ENCODE results near the gene PARP9. TPM values are rescaled to one million over a fixed set of nuclear protein-coding genes. Genes with fewer than 3 reads are reported as not detected.

The PARP9 gene
- total and polyA plus RNA-seq, 4 donors, result 13.1 to 19.8 (median 15.6) TPM

DNA sequence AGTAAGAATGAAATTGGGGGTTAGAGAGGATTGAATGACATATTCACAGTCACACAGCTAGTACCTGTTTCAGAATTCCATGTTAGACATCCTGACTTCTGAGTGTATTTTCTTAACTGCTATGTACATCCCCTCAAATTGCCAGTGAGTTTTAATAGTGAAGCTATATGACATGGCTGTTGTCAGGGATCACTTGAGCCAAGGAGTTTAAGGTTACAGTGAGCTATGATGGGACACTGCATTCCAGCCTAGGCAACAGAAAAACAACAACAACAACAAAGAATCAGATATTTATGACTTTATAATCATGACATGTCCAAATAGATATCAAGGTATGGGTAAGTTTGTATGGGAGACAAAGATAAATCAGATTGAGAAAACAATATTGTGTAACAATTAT, 29.9 kb upstream of the PARP9 start:
- Histone ChIP-seq H3K27ac (ENCODE audit: low read depth, low read length) (no peak overlapping the region), H3K4me1 (ENCODE audit: control insufficient read depth, insufficient read depth, low read length) (no peaks in the 10 kb centered on the region), H3K27me3 (ENCODE audit: control insufficient read depth, insufficient read depth, low read length) (no peaks in the 10 kb centered on the region), H3K9me3 (ENCODE audit: control insufficient read depth, insufficient read depth, low read length) (no peaks in the 10 kb centered on the region), H3K4me3 (ENCODE audit: low read depth, low read length) (no peak overlapping the region), H3K36me3 (ENCODE audit: control insufficient read depth, insufficient read depth, low read length) (no peaks in the 10 kb centered on the region)
- DNase-seq (ENCODE audit: low read depth in 4 of 6, low spot score in 6 of 6), result no peak

DNA sequence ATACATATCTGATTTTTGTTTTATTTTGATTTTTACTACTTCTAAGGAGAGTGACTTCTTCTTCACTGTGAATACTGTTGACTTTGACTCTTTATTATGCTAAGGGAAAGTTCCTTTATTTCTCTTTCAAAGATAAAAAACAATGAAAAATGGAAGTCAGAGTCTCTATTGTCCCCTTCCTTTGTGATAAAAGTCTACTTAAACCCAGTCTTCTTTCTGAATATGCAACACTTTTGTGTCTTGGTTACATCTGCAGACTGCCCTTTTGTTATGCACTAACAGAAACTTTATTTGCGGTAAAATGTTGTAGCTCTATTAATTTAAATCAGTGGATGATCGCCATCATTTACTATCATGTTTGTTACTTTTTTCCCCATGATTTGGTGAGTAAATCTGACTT, 26.5 kb upstream of the PARP9 start:
- no peak overlapping the region for H3K4me3 ChIP-seq (ENCODE audit: low read depth, low read length)
- H3K36me3 ChIP-seq (ENCODE audit: control insufficient read depth, insufficient read depth, low read length), result no peaks in the 10 kb centered on the region
- WGBS (ENCODE audit: insufficient coverage), result no CpG with 5 or more reads among the region's 2 CpGs
- H3K4me1 ChIP-seq (ENCODE audit: control insufficient read depth, insufficient read depth, low read length), result no peaks in the 10 kb centered on the region
- H3K27ac ChIP-seq (ENCODE audit: low read depth, low read length), result no peak overlapping the region
- no peak for DNase-seq (ENCODE audit: low read depth in 4 of 6, low spot score in 6 of 6)
- no peaks in the 10 kb centered on the region for H3K27me3 ChIP-seq (ENCODE audit: control insufficient read depth, insufficient read depth, low read length)
- H3K9me3 ChIP-seq (ENCODE audit: control insufficient read depth, insufficient read depth, low read length), result no peaks in the 10 kb centered on the region

DNA sequence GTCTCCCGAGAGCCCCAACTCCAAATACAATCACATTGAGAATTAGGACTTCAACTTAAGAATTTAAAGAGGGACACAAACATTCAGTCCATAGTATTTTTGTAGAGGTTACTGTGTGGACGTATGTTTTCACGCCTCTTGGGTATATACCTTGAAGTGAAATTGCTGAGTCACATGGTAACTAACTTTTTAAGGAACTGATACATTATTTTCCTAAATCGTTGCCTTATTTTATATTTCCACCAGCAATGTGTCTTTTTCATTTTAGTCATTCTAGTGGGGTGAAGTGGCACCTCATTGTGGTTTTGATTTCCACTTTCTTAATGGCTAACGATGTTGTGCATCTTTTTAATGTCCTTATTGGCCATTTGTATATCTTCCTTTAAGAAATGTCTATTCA, 25.2 kb upstream of the PARP9 start:
- no peak overlapping the region for H3K4me3 ChIP-seq (ENCODE audit: low read depth, low read length)
- H3K9me3 ChIP-seq (ENCODE audit: control insufficient read depth, insufficient read depth, low read length), result no peaks in the 10 kb centered on the region
- no peaks in the 10 kb centered on the region for H3K4me1 ChIP-seq (ENCODE audit: control insufficient read depth, insufficient read depth, low read length)
- no peak overlapping the region for H3K27ac ChIP-seq (ENCODE audit: low read depth, low read length)
- no peak for DNase-seq (ENCODE audit: low read depth in 4 of 6, low spot score in 6 of 6)
- no peaks in the 10 kb centered on the region for H3K36me3 ChIP-seq (ENCODE audit: control insufficient read depth, insufficient read depth, low read length)
- no CpG with 5 or more reads among the region's 5 CpGs for WGBS (ENCODE audit: insufficient coverage)
- no peaks in the 10 kb centered on the region for H3K27me3 ChIP-seq (ENCODE audit: control insufficient read depth, insufficient read depth, low read length)

DNA sequence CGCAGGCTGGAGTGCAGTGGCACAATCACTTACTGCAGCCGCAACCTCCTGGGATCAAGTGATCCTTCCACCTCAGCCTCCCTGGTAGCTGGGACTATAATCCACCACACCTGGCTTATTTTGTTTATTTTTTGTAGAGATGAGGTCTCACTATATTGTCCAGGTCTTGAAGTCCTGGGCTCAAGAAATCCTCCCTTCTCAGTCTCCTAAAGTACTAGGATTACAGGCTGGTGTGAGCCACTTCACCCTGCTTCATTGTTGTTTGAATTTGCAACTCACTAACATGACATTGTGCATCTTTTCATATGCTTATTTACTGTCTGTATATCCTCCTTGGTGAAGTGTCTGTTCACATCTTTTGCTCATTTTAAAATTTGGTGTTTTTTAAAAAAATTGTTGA, 23.5 kb upstream of the PARP9 start:
- H3K36me3 ChIP-seq (ENCODE audit: control insufficient read depth, insufficient read depth, low read length), result no peaks in the 10 kb centered on the region
- no peak overlapping the region for H3K27ac ChIP-seq (ENCODE audit: low read depth, low read length)
- no peak for DNase-seq (ENCODE audit: low read depth in 4 of 6, low spot score in 6 of 6)
- H3K9me3 ChIP-seq (ENCODE audit: control insufficient read depth, insufficient read depth, low read length), result peaks cover 3% of the 10 kb centered on the region
- no peaks in the 10 kb centered on the region for H3K4me1 ChIP-seq (ENCODE audit: control insufficient read depth, insufficient read depth, low read length)
- no peak overlapping the region for H3K4me3 ChIP-seq (ENCODE audit: low read depth, low read length)
- WGBS (ENCODE audit: insufficient coverage), result no CpG with 5 or more reads among the region's 2 CpGs
- H3K27me3 ChIP-seq (ENCODE audit: control insufficient read depth, insufficient read depth, low read length), result no peaks in the 10 kb centered on the region

DNA sequence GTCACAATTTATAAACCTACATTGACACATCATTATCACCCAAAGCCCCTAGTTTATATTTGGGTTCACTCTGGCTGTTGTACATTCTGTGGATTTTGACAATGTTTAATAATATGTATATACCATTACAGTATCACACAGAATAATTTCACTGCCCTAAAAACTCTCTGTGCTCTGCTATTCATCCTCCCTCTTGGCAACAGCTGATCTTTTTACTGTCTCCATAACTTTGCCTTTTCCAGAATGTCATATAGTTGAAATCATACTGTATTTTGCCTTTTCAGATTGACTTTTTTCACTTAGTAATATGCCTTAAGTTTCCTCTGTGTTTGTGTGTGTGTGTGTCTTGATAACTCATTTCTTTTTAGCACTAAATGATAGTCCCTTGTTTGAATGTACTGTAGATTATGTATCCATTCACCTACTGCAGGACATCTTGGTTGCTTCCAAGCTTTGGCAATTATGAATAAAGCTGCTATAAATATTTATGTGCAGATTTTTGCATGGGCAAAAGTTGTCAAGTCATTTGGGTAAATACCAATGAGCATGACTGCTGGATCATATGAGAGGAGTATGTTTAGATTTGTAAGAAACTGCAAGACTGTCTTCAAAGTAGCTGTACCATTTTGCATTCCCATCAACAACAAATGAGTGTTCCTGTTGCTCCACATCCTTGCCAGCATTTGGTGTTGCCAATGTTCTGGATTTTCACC, 22.8 kb upstream of the PARP9 start:
- Histone ChIP-seq H3K4me1 (ENCODE audit: control insufficient read depth, insufficient read depth, low read length) (no peaks in the 10 kb centered on the region), H3K9me3 (ENCODE audit: control insufficient read depth, insufficient read depth, low read length) (peaks cover 7% of the 10 kb centered on the region), H3K36me3 (ENCODE audit: control insufficient read depth, insufficient read depth, low read length) (no peaks in the 10 kb centered on the region), H3K27me3 (ENCODE audit: control insufficient read depth, insufficient read depth, low read length) (no peaks in the 10 kb centered on the region), H3K4me3 (ENCODE audit: low read depth, low read length) (no peak overlapping the region), H3K27ac (ENCODE audit: low read depth, low read length) (no peak overlapping the region)
- no peak for DNase-seq (ENCODE audit: low read depth in 4 of 6, low spot score in 6 of 6)

DNA sequence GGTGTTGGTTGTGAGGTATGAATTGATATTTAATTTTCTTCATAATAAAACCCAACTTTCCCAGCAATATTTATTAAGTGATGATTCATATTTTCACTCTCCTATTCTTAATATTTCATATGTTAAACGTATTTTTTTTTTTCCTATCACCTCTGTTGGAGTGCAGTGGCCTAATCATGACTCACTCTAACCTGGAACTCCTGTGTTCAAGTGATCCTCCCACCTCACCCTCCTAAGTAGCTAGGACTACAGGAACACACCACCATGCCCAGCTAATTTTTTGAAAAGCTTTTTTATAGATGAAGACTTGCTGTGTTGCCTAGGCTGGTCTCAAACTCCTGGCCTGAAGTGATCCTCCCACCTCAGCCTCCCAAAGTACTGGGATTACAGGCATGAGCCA, 22.0 kb upstream of the PARP9 start:
- no peaks in the 10 kb centered on the region for H3K27me3 ChIP-seq (ENCODE audit: control insufficient read depth, insufficient read depth, low read length)
- H3K36me3 ChIP-seq (ENCODE audit: control insufficient read depth, insufficient read depth, low read length), result no peaks in the 10 kb centered on the region
- no peaks in the 10 kb centered on the region for H3K4me1 ChIP-seq (ENCODE audit: control insufficient read depth, insufficient read depth, low read length)
- peaks cover 11% of the 10 kb centered on the region for H3K9me3 ChIP-seq (ENCODE audit: control insufficient read depth, insufficient read depth, low read length)
- DNase-seq (ENCODE audit: low read depth in 4 of 6, low spot score in 6 of 6), result no peak
- WGBS (ENCODE audit: insufficient coverage), result no CpG with 5 or more reads among the region's 1 CpG
- no peak overlapping the region for H3K4me3 ChIP-seq (ENCODE audit: low read depth, low read length)
- H3K27ac ChIP-seq (ENCODE audit: low read depth, low read length), result no peak overlapping the region

DNA sequence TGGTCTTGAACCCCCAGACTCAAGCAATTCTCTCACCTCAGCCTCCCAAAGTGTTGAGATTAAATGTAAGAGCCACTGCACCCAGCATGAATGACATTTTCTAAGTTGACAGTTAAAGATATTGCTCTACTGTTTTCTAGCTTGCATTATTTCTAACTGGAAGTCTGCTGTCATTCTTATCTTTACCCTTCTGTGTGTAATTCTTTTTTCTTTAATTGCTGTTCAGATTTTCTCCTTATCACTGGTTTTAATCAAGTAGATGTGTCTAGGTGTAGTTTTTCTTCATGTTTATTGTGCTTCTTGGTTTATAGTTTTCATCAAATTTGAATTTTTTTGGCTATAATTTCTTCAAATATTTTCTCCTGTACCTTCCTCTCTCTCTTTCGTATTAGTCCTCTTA, 18.3 kb upstream of the PARP9 start:
- DNase-seq (ENCODE audit: low read depth in 4 of 6, low spot score in 6 of 6), result no peak
- peaks cover 5% of the 10 kb centered on the region for H3K4me1 ChIP-seq (ENCODE audit: control insufficient read depth, insufficient read depth, low read length)
- no CpG with 5 or more reads among the region's 1 CpG for WGBS (ENCODE audit: insufficient coverage)
- H3K9me3 ChIP-seq (ENCODE audit: control insufficient read depth, insufficient read depth, low read length), result peaks cover 11% of the 10 kb centered on the region
- H3K36me3 ChIP-seq (ENCODE audit: control insufficient read depth, insufficient read depth, low read length), result no peaks in the 10 kb centered on the region
- H3K27ac ChIP-seq (ENCODE audit: low read depth, low read length), result no peak overlapping the region
- H3K27me3 ChIP-seq (ENCODE audit: control insufficient read depth, insufficient read depth, low read length), result peaks cover 6% of the 10 kb centered on the region
- no peak overlapping the region for H3K4me3 ChIP-seq (ENCODE audit: low read depth, low read length)

DNA sequence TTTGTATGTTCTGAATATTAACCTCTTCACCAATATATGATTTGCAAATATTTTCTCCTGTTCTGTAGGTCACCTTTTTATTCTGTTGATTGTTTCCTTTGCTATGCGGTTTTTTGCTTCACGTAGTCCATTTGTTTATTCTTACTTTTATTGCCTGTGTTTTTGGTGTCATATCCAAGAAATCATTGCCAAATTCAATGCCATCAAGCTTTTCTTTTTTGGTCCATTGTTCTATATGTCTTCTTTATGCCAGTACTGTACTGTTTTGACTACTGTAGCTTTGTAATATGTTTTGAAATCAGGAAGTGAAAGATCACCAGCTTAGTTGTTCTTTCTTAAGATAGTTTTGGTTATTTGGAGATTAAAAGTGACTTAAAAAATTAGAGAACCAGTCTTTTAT, 17.5 kb upstream of the PARP9 start:
- peaks cover 11% of the 10 kb centered on the region for H3K9me3 ChIP-seq (ENCODE audit: control insufficient read depth, insufficient read depth, low read length)
- no peak for DNase-seq (ENCODE audit: low read depth in 4 of 6, low spot score in 6 of 6)
- no peak overlapping the region for H3K4me3 ChIP-seq (ENCODE audit: low read depth, low read length)
- no CpG with 5 or more reads among the region's 2 CpGs for WGBS (ENCODE audit: insufficient coverage)
- peaks cover 6% of the 10 kb centered on the region for H3K4me1 ChIP-seq (ENCODE audit: control insufficient read depth, insufficient read depth, low read length)
- H3K36me3 ChIP-seq (ENCODE audit: control insufficient read depth, insufficient read depth, low read length), result no peaks in the 10 kb centered on the region
- H3K27me3 ChIP-seq (ENCODE audit: control insufficient read depth, insufficient read depth, low read length), result peaks cover 6% of the 10 kb centered on the region
- H3K27ac ChIP-seq (ENCODE audit: low read depth, low read length), result no peak overlapping the region

DNA sequence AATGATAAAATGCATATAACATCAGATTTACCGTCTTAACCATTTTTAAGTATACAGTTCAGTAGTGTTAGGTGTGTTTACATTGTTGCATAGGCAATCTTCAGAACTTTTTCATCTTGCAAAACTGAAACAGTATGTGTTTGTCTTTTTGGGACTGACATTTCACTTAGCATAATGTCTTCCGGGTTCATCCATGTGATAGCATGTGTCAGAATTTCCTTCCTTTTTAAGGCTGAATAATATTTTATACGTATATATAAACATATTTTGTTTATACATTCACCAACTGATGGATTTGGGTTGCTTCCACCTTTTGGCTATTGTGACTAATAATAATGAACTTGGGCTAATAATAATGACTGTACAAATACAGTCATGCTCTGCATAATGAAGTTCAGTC, 16.4 kb upstream of the PARP9 start:
- no peaks in the 10 kb centered on the region for H3K36me3 ChIP-seq (ENCODE audit: control insufficient read depth, insufficient read depth, low read length)
- no CpG with 5 or more reads among the region's 3 CpGs for WGBS (ENCODE audit: insufficient coverage)
- peaks cover 6% of the 10 kb centered on the region for H3K27me3 ChIP-seq (ENCODE audit: control insufficient read depth, insufficient read depth, low read length)
- peaks cover 11% of the 10 kb centered on the region for H3K9me3 ChIP-seq (ENCODE audit: control insufficient read depth, insufficient read depth, low read length)
- H3K4me3 ChIP-seq (ENCODE audit: low read depth, low read length), result no peak overlapping the region
- no peak overlapping the region for H3K27ac ChIP-seq (ENCODE audit: low read depth, low read length)
- H3K4me1 ChIP-seq (ENCODE audit: control insufficient read depth, insufficient read depth, low read length), result peaks cover 6% of the 10 kb centered on the region
- no peak for DNase-seq (ENCODE audit: low read depth in 4 of 6, low spot score in 6 of 6)

DNA sequence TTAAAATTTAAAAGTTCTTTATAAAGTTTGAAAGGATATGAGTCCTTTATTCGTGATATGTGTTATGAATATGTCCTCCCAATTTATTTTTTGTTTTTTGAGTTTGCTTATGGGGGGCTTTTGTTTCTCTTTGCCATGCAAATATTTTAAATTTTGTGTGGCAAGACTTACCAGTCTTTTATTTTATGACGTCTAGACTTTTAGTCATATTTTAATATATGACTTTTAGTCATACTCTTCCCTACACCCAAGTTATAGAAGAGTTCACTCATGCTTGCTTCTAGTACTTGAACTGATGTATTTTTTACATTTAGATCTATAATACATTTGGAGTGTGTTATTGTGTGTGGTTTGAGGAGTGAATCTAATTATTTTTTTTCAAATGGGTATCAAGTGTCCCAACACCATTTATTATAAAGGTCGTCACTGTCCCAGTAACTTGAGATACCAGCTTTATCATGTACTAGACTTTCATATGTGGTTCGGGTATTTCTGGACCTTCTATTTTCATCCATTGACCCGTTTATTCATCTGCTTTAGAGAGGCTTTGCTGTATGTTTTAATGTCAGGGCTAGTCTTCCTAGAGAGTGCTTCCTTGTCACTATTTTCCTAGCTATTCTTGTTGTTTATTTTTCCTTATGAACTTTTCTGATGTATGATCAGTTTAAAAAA, 14.1 kb upstream of the PARP9 start:
- Histone ChIP-seq H3K27ac (ENCODE audit: low read depth, low read length) (no peak overlapping the region), H3K4me3 (ENCODE audit: low read depth, low read length) (no peak overlapping the region), H3K27me3 (ENCODE audit: control insufficient read depth, insufficient read depth, low read length) (peaks cover 6% of the 10 kb centered on the region), H3K4me1 (ENCODE audit: control insufficient read depth, insufficient read depth, low read length) (peaks cover 6% of the 10 kb centered on the region), H3K9me3 (ENCODE audit: control insufficient read depth, insufficient read depth, low read length) (peaks cover 8% of the 10 kb centered on the region), H3K36me3 (ENCODE audit: control insufficient read depth, insufficient read depth, low read length) (no peaks in the 10 kb centered on the region)
- no peak for DNase-seq (ENCODE audit: low read depth in 4 of 6, low spot score in 6 of 6)
- WGBS (ENCODE audit: insufficient coverage), result no CpG with 5 or more reads among the region's 5 CpGs

Measured in spinal cord (tissue), 10 donors.